T-helper 2 cell treated with Interferon-gamma antibody and Interleukin-4, amounts not matched to agents 5 μg/mL and 100 μg/mL, for 36 hours (primary cell): ENCODE measurements around the gene RRP15.
A peak's percentile ranks its signal among the peaks of the same experiment; 100 is the strongest.

Experiments
- DNase-seq: peaks from one replicate; pipeline ENCODE4 v3.0.0; 2021; ENCODE audit warnings: low spot score
- H3K27ac Mint-ChIP-seq: one replicate; pipeline ENCODE4 v1.8.0; 2021; ENCODE audit warnings: mild to moderate bottlenecking, mixed read lengths
- H3K27me3 Mint-ChIP-seq: one replicate; pipeline ENCODE4 v1.8.0; 2021; ENCODE audit warnings: low read depth, mixed read lengths
- H3K36me3 Mint-ChIP-seq: one replicate; pipeline ENCODE4 v1.8.0; 2021; ENCODE audit warnings: low read depth, mixed read lengths
- H3K4me1 Mint-ChIP-seq: one replicate; pipeline ENCODE4 v1.8.0; 2021; ENCODE audit warnings: low read depth, mixed read lengths
- H3K4me3 Mint-ChIP-seq: one replicate; pipeline ENCODE4 v1.8.0; 2022; ENCODE audit warnings: mild to moderate bottlenecking, moderate library complexity, mixed read lengths
- H3K9me3 Mint-ChIP-seq: one replicate; pipeline ENCODE4 v1.8.0; 2021; ENCODE audit warnings: mixed read lengths

The RRP15 gene

GRCh38 chr1:218273762-218274479 is 11.2 kb upstream of the RRP15 start:
- Mint-ChIP-seq H3K4me3 (no peak overlapping the region), H3K4me1 (no peaks in the 10 kb centered on the region), H3K9me3 (no peaks in the 10 kb centered on the region), H3K27me3 (peaks cover 5% of the 10 kb centered on the region), H3K36me3 (no peaks in the 10 kb centered on the region), H3K27ac (no peak overlapping the region)
- no peak for DNase-seq

- no peak overlapping the region for H3K4me3 Mint-ChIP-seq
- H3K9me3 Mint-ChIP-seq = no peaks in the 10 kb centered on the region
- H3K36me3 Mint-ChIP-seq = no peaks in the 10 kb centered on the region
- DNase-seq = no peak
- no peak overlapping the region for H3K27ac Mint-ChIP-seq
- H3K27me3 Mint-ChIP-seq = peaks cover 5% of the 10 kb centered on the region
- H3K4me1 Mint-ChIP-seq = no peaks in the 10 kb centered on the region
Measured at GRCh38 chr1:218274511-218274910, 10.6 kb upstream of the RRP15 start.

GRCh38 chr1:218275823-218276222 is 9.3 kb upstream of the RRP15 start:
- H3K36me3 Mint-ChIP-seq = no peaks in the 10 kb centered on the region
- H3K9me3 Mint-ChIP-seq = peaks cover 4% of the 10 kb centered on the region
- H3K27ac Mint-ChIP-seq = no peak overlapping the region
- no peak for DNase-seq
- peaks cover 5% of the 10 kb centered on the region for H3K27me3 Mint-ChIP-seq
- H3K4me3 Mint-ChIP-seq = no peak overlapping the region
- H3K4me1 Mint-ChIP-seq = no peaks in the 10 kb centered on the region

- Mint-ChIP-seq H3K4me3 (no peak overlapping the region), H3K27ac (no peak overlapping the region), H3K4me1 (peaks cover 11% of the 10 kb centered on the region), H3K27me3 (peaks cover 7% of the 10 kb centered on the region), H3K36me3 (no peaks in the 10 kb centered on the region), H3K9me3 (peaks cover 8% of the 10 kb centered on the region)
- DNase-seq = no peak
Measured at GRCh38 chr1:218281285-218281684, 3.8 kb upstream of the RRP15 start.

GRCh38 chr1:218284377-218284916 is 646 bp upstream of the RRP15 start:
- H3K4me3 Mint-ChIP-seq = peak overlapping the region; percentile 95
- H3K27me3 Mint-ChIP-seq = peaks cover 2% of the 10 kb centered on the region
- peaks cover 15% of the 10 kb centered on the region for H3K4me1 Mint-ChIP-seq
- peak overlapping the region; percentile 98 for H3K27ac Mint-ChIP-seq
- no peak for DNase-seq
- H3K9me3 Mint-ChIP-seq = peaks cover 8% of the 10 kb centered on the region
- no peaks in the 10 kb centered on the region for H3K36me3 Mint-ChIP-seq

GRCh38 chr1:218292515-218292914 is 7.4 kb downstream of the RRP15 start:
- Mint-ChIP-seq H3K27ac (no peak overlapping the region), H3K4me1 (no peaks in the 10 kb centered on the region), H3K9me3 (no peaks in the 10 kb centered on the region), H3K36me3 (peaks cover 1% of the 10 kb centered on the region), H3K4me3 (no peak overlapping the region), H3K27me3 (no peaks in the 10 kb centered on the region)
- DNase-seq = no peak

GRCh38 chr1:218294546-218294945 is 9.5 kb downstream of the RRP15 start:
- Mint-ChIP-seq H3K4me1 (no peaks in the 10 kb centered on the region), H3K27ac (no peak overlapping the region), H3K4me3 (no peak overlapping the region), H3K27me3 (no peaks in the 10 kb centered on the region), H3K36me3 (peaks cover 1% of the 10 kb centered on the region), H3K9me3 (no peaks in the 10 kb centered on the region)
- DNase-seq = no peak

- Mint-ChIP-seq H3K4me1 (no peaks in the 10 kb centered on the region), H3K36me3 (peaks cover 1% of the 10 kb centered on the region), H3K27ac (no peak overlapping the region), H3K4me3 (no peak overlapping the region), H3K9me3 (no peaks in the 10 kb centered on the region), H3K27me3 (no peaks in the 10 kb centered on the region)
- DNase-seq = no peak
Measured at GRCh38 chr1:218296162-218296561, 11.1 kb downstream of the RRP15 start.

GRCh38 chr1:218297461-218297860 is 12.4 kb downstream of the RRP15 start:
- Mint-ChIP-seq H3K9me3 (no peaks in the 10 kb centered on the region), H3K27me3 (no peaks in the 10 kb centered on the region), H3K4me3 (no peak overlapping the region), H3K27ac (no peak overlapping the region), H3K4me1 (no peaks in the 10 kb centered on the region), H3K36me3 (peaks cover 4% of the 10 kb centered on the region)
- no peak for DNase-seq

- Mint-ChIP-seq H3K36me3 (peaks cover 5% of the 10 kb centered on the region), H3K27me3 (no peaks in the 10 kb centered on the region), H3K27ac (no peak overlapping the region), H3K4me1 (no peaks in the 10 kb centered on the region), H3K4me3 (no peak overlapping the region), H3K9me3 (no peaks in the 10 kb centered on the region)
- DNase-seq = no peak
Measured at GRCh38 chr1:218297867-218298266, 12.8 kb downstream of the RRP15 start.

- H3K4me1 Mint-ChIP-seq = peaks cover under 1% of the 10 kb centered on the region
- no peak for DNase-seq
- H3K27ac Mint-ChIP-seq = no peak overlapping the region
Measured at GRCh38 chr1:218298398-218298797, 13.3 kb downstream of the RRP15 start.

GRCh38 chr1:218299416-218299815 is 14.3 kb downstream of the RRP15 start:
- Mint-ChIP-seq H3K27me3 (no peaks in the 10 kb centered on the region), H3K4me1 (peaks cover 2% of the 10 kb centered on the region), H3K27ac (no peak overlapping the region), H3K4me3 (no peak overlapping the region), H3K36me3 (peaks cover 5% of the 10 kb centered on the region), H3K9me3 (no peaks in the 10 kb centered on the region)
- no peak for DNase-seq

More at GRCh38 chr1:218298398-218298797, 13.3 kb downstream of the RRP15 start:
- Mint-ChIP-seq H3K27me3 (no peaks in the 10 kb centered on the region), H3K36me3 (peaks cover 5% of the 10 kb centered on the region), H3K9me3 (no peaks in the 10 kb centered on the region), H3K4me3 (no peak overlapping the region)

GRCh38 chr1:218301217-218301616 is 16.1 kb downstream of the RRP15 start:
- no peak overlapping the region for H3K4me3 Mint-ChIP-seq
- no peaks in the 10 kb centered on the region for H3K27me3 Mint-ChIP-seq
- no peaks in the 10 kb centered on the region for H3K9me3 Mint-ChIP-seq
- no peak for DNase-seq
- H3K4me1 Mint-ChIP-seq = peaks cover 2% of the 10 kb centered on the region
- H3K36me3 Mint-ChIP-seq = peaks cover 5% of the 10 kb centered on the region
- no peak overlapping the region for H3K27ac Mint-ChIP-seq

GRCh38 chr1:218302155-218302554 is 17.1 kb downstream of the RRP15 start:
- no peaks in the 10 kb centered on the region for H3K9me3 Mint-ChIP-seq
- DNase-seq = no peak
- peaks cover 2% of the 10 kb centered on the region for H3K4me1 Mint-ChIP-seq
- peaks cover 5% of the 10 kb centered on the region for H3K36me3 Mint-ChIP-seq
- H3K27ac Mint-ChIP-seq = no peak overlapping the region
- no peak overlapping the region for H3K4me3 Mint-ChIP-seq
- no peaks in the 10 kb centered on the region for H3K27me3 Mint-ChIP-seq
